CD14-positive monocyte (primary cell): Measurements from ENCODE around the gene KCNN4. TPM values are rescaled to one million over a fixed set of nuclear protein-coding genes. Genes with fewer than 3 reads are reported as not detected.

Experiments
- DNase-seq, 3 donors: peaks; one replicate each; pipeline ENCODE4 v3.0.0-alpha.2; 2011 to 2022
- H2AFZ ChIP-seq: 2 replicates; pipeline ENCODE4 v1.6.0; 2012; ENCODE audit warnings: mild to moderate bottlenecking, low read depth, low read length, inconsistent platforms; ENCODE audit not compliant: insufficient read depth, poor library complexity, severe bottlenecking
- H3K27ac ChIP-seq, 2 donors: 1 replicate in 1 of 2; 2 replicates in 1 of 2; pipeline ENCODE4 v1.5.1; 2012 to 2013; ENCODE audit warnings: low read length in 2 of 2, control low read depth in 1 of 2, inconsistent platforms in 1 of 2, low read depth in 1 of 2, mild to moderate bottlenecking in 1 of 2
- H3K27me3 ChIP-seq, 2 donors: one replicate each; pipeline versions ENCODE4 v1.6.0 to v1.6.1; 2011 to 2013; ENCODE audit warnings: low read length in 2 of 2; ENCODE audit not compliant: control insufficient read depth in 2 of 2, insufficient read depth in 2 of 2
- H3K36me3 ChIP-seq, 2 donors: replicated peaks in 1 of 2; 1 replicate in 1 of 2; 2 replicates in 1 of 2; pipeline versions ENCODE4 v1.5.1 to v1.6.1; 2012 to 2013; ENCODE audit warnings: low read length in 2 of 2, control low read depth in 1 of 2, inconsistent platforms in 1 of 2, mild to moderate bottlenecking in 1 of 2; ENCODE audit not compliant: insufficient read depth in 2 of 2, control insufficient read depth in 1 of 2
- H3K4me1 ChIP-seq, 2 donors: 1 replicate in 1 of 2; 2 replicates in 1 of 2; pipeline versions ENCODE4 v1.5.1 to v1.6.1; 2012 to 2013; ENCODE audit warnings: low read length in 2 of 2, control low read depth in 1 of 2, inconsistent platforms in 1 of 2, mild to moderate bottlenecking in 1 of 2, moderate library complexity in 1 of 2; ENCODE audit not compliant: insufficient read depth in 2 of 2, control insufficient read depth in 1 of 2
- H3K4me2 ChIP-seq: replicated peaks from 2 replicates; pipeline ENCODE3; 2012; ENCODE audit warnings: low read length, moderate library complexity, mild to moderate bottlenecking; ENCODE audit not compliant: poor library complexity, severe bottlenecking; ENCODE audit errors: extremely low read depth
- H3K4me3 ChIP-seq, 3 experiments: fragments of 200-600 bp in 1 of 3; sonication (generic) in 1 of 3; replicated peaks in 1 of 3; 1 replicate in 2 of 3; 2 replicates in 1 of 3; pipeline ENCODE4 v1.5.1; 2011 to 2013; ENCODE audit warnings: low read length in 3 of 3, mild to moderate bottlenecking in 3 of 3, control low read depth in 2 of 3, low read depth in 2 of 3, inconsistent platforms in 1 of 3, moderate library complexity in 1 of 3
- H3K79me2 ChIP-seq: 2 replicates; pipeline ENCODE4 v1.6.0; 2012; ENCODE audit warnings: mild to moderate bottlenecking, control low read depth, inconsistent platforms, low read length, moderate library complexity; ENCODE audit not compliant: insufficient read depth
- H3K9ac ChIP-seq: 2 replicates; pipeline ENCODE4 v1.6.0; 2017; ENCODE audit warnings: low read length, mild to moderate bottlenecking; ENCODE audit not compliant: insufficient read depth, poor library complexity, severe bottlenecking
- H3K9me3 ChIP-seq, 2 donors: replicated peaks in 1 of 2; 1 replicate in 1 of 2; 2 replicates in 1 of 2; pipeline versions ENCODE4 v1.5.1 to v1.6.1; 2012 to 2013; ENCODE audit warnings: low read length in 2 of 2, control low read depth in 1 of 2; ENCODE audit not compliant: control insufficient read depth in 1 of 2, insufficient read depth in 1 of 2
- H4K20me1 ChIP-seq: 2 replicates; pipeline ENCODE4 v1.6.0; 2012; ENCODE audit warnings: mild to moderate bottlenecking, low read length, control low read depth, moderate library complexity; ENCODE audit not compliant: insufficient read depth
- H3K27ac Mint-ChIP-seq, 7 donors: one replicate each; pipeline ENCODE4 v1.8.0; 2020; ENCODE audit warnings: mild to moderate bottlenecking in 7 of 7, mixed read lengths in 7 of 7, moderate library complexity in 6 of 7, inconsistent platforms in 2 of 7
- H3K27me3 Mint-ChIP-seq, 3 donors: one replicate each; pipeline ENCODE4 v1.8.0; 2021 to 2022; ENCODE audit warnings: low read depth in 3 of 3, mild to moderate bottlenecking in 3 of 3, mixed read lengths in 3 of 3, moderate library complexity in 3 of 3, inconsistent platforms in 1 of 3
- H3K36me3 Mint-ChIP-seq, 2 donors: one replicate each; pipeline ENCODE4 v1.8.0; 2020; ENCODE audit warnings: mixed read lengths in 2 of 2, inconsistent platforms in 1 of 2, mild to moderate bottlenecking in 1 of 2
- H3K4me1 Mint-ChIP-seq: one replicate; pipeline ENCODE4 v1.8.0; 2020; ENCODE audit warnings: mild to moderate bottlenecking, mixed read lengths
- H3K4me3 Mint-ChIP-seq, 2 donors: one replicate each; pipeline ENCODE4 v1.8.0; 2020; ENCODE audit warnings: mild to moderate bottlenecking in 2 of 2, mixed read lengths in 2 of 2, moderate library complexity in 1 of 2
- H3K9me3 Mint-ChIP-seq, 7 donors: one replicate each; pipeline ENCODE4 v1.8.0; 2020 to 2022; ENCODE audit warnings: mixed read lengths in 7 of 7, mild to moderate bottlenecking in 6 of 7, moderate library complexity in 6 of 7, inconsistent platforms in 2 of 7
- CTCF ChIP-seq: fragments of 200-600 bp; IDR thresholded peaks from one replicate; pipeline ENCODE4 v1.8.0; 2022; ENCODE audit warnings: antibody characterized with exemption, mild to moderate bottlenecking
- WGBS: methylation state at CpG from one replicate; pipeline ENCODE4 v1.1.5; 2013; ENCODE audit warnings: missing lambda C conversion rate; ENCODE audit not compliant: insufficient coverage; 5-methylcytosine and 5-hydroxymethylcytosine counted together
- intact Hi-C, 2 donors: fragments of 100-400 bp; cut with micrococcal nuclease; formaldehyde crosslinking; loops; one replicate each; pipeline versions ENCODE4 v1.15.0 to v1.15.1; 2023
- polyA plus RNA-seq, 3 donors: library from polyadenylated mRNA; depleted of rRNA in 1 of 3; unstranded in 2 of 3; stranded (reverse) in 1 of 3; fragments of 300-500 nt in 2 of 3; fragments of >200 nt in 1 of 3; fragmentation: Illumina TruSeq in 2 of 3; gene quantifications; 1 replicate in 2 of 3; 2 replicates in 1 of 3; pipeline ENCODE4 v1.2.3, GENCODE V29; 2012 to 2021

Gene KCNN4
- polyA plus RNA-seq, 3 donors: 12.9 to 70.4 (median 17.1) TPM

- H3K79me2 ChIP-seq: peaks cover 7% of the 10 kb centered on the region
- Mint-ChIP-seq H3K4me1 (peaks cover 18% of the 10 kb centered on the region), H3K4me3 (no peak overlapping the region), H3K27ac (no peak overlapping the region), H3K9me3 (peaks cover 0 to 2% (median 0%) of the 10 kb centered on the region in 7 donors), H3K27me3 (peaks cover 12 to 24% (median 15%) of the 10 kb centered on the region in 3 donors), H3K36me3 (no peaks in the 10 kb centered on the region)
- H3K9ac ChIP-seq: no peak overlapping the region
- intact Hi-C loops: loop anchor here in 1 of 2 donors (10.0 kb wide), 1 partner anchor 124 kb away; no protein-coding TSS in a partner anchor
- no peaks in the 10 kb centered on the region for H4K20me1 ChIP-seq
- no peak overlapping the region for H3K4me3 ChIP-seq
- peak in 1 of 3 donors; percentile 23 for DNase-seq
- H3K4me2 ChIP-seq: no peak overlapping the region
- WGBS: 0% methylated on average over 1 of the region's 3 CpGs
- TF ChIP-seq CTCF: no peak
- peaks cover 13 to 14% of the 10 kb centered on the region in 2 donors for H3K4me1 ChIP-seq
- peaks cover 0 to 9% of the 10 kb centered on the region in 2 donors for H3K27me3 ChIP-seq
- H3K36me3 ChIP-seq: no peaks in the 10 kb centered on the region
- no peak overlapping the region for H3K27ac ChIP-seq
- no peak overlapping the region for H2AFZ ChIP-seq
- no peaks in the 10 kb centered on the region for H3K9me3 ChIP-seq
These were observed 8.3 kb upstream of the KCNN4 start for GRCh38 chr19:43789029-43789428.

GRCh38 chr19:43786665-43787064 lies 5.9 kb upstream of the KCNN4 start:
- H3K27me3 ChIP-seq: no peaks in the 10 kb centered on the region
- peaks cover 7% of the 10 kb centered on the region for H3K79me2 ChIP-seq
- H3K4me3 ChIP-seq: no peak overlapping the region
- no peaks in the 10 kb centered on the region for H3K36me3 ChIP-seq
- intact Hi-C loops: loop anchor here in 1 of 2 donors (10.0 kb wide), 1 partner anchor 122 kb away; no protein-coding TSS in a partner anchor
- Mint-ChIP-seq H3K4me1 (peaks cover 31% of the 10 kb centered on the region), H3K9me3 (peaks cover 0 to 2% (median 0%) of the 10 kb centered on the region in 7 donors), H3K4me3 (no peak overlapping the region), H3K27ac (peak overlapping the region in 1 of 7 donors; percentile 35), H3K36me3 (no peaks in the 10 kb centered on the region), H3K27me3 (peaks cover 0 to 9% (median 7%) of the 10 kb centered on the region in 3 donors)
- H3K4me2 ChIP-seq: no peak overlapping the region
- H4K20me1 ChIP-seq: no peaks in the 10 kb centered on the region
- no peaks in the 10 kb centered on the region for H3K9me3 ChIP-seq
- H3K9ac ChIP-seq: no peak overlapping the region
- H2AFZ ChIP-seq: no peak overlapping the region
- no CpG with 5 or more reads among the region's 1 CpG for WGBS
- H3K27ac ChIP-seq: no peak overlapping the region
- no peak for DNase-seq
- peaks cover 16 to 29% of the 10 kb centered on the region in 2 donors for H3K4me1 ChIP-seq
- no peak for TF ChIP-seq CTCF
